ENCODE data around the gene USP34.

Gene USP34

GRCh38 chr2:61145990-61146389, 324.9 kb downstream of the USP34 start:
- Histone ChIP-seq H3K36me3 (ENCODE audit: insufficient read depth, insufficient read length, low read length) (peaks cover 22% of the 10 kb centered on the region), H3K27me3 (ENCODE audit: insufficient read depth, insufficient read length) (no peaks in the 10 kb centered on the region), H3K4me1 (ENCODE audit: insufficient read depth, insufficient read length) (no peaks in the 10 kb centered on the region), H3K9me3 (ENCODE audit: insufficient read depth, low read length) (no peaks in the 10 kb centered on the region), H3K9ac (ENCODE audit: insufficient read length, low read depth) (no peak overlapping the region), H3K4me3 (ENCODE audit: insufficient read length, low read depth) (no peak overlapping the region)
- DNase-seq (ENCODE audit: low read depth, low spot score) = no peak
- no peak for TF ChIP-seq ZNF274 (IDR thresholded peaks at IDR 0.05; ENCODE audit: low read depth, low read length)

- H3K4me3 ChIP-seq (ENCODE audit: insufficient read length, low read depth) = peak overlapping the region; percentile 46
- no peak for TF ChIP-seq YY1 (IDR thresholded peaks at IDR 0.05; ENCODE audit: insufficient read depth, insufficient read length)
- no peak for TF ChIP-seq SUZ12 (IDR thresholded peaks at IDR 0.05; ENCODE audit: extremely low read depth, insufficient read depth, insufficient read length)
- TF ChIP-seq ZNF274 (IDR thresholded peaks at IDR 0.05; ENCODE audit: low read depth, low read length) = no peak
- DNase-seq (ENCODE audit: low read depth, low spot score) = peak; percentile 97
- peak overlapping the region; percentile 66 for H3K9ac ChIP-seq (ENCODE audit: insufficient read length, low read depth)
- H3K36me3 ChIP-seq (ENCODE audit: insufficient read depth, insufficient read length, low read length) = peaks cover 12% of the 10 kb centered on the region
- H3K27me3 ChIP-seq (ENCODE audit: insufficient read depth, insufficient read length) = no peaks in the 10 kb centered on the region
- no peaks in the 10 kb centered on the region for H3K4me1 ChIP-seq (ENCODE audit: insufficient read depth, insufficient read length)
- H3K9me3 ChIP-seq (ENCODE audit: insufficient read depth, low read length) = no peaks in the 10 kb centered on the region
These were observed 326.1 kb downstream of the USP34 start for GRCh38 chr2:61144697-61145268.

GRCh38 chr2:61141151-61141550, 329.7 kb downstream of the USP34 start:
- Histone ChIP-seq H3K9me3 (ENCODE audit: insufficient read depth, low read length) (no peaks in the 10 kb centered on the region), H3K36me3 (ENCODE audit: insufficient read depth, insufficient read length, low read length) (peaks cover 6% of the 10 kb centered on the region), H3K4me3 (ENCODE audit: insufficient read length, low read depth) (no peak overlapping the region), H3K4me1 (ENCODE audit: insufficient read depth, insufficient read length) (no peaks in the 10 kb centered on the region), H3K9ac (ENCODE audit: insufficient read length, low read depth) (no peak overlapping the region), H3K27me3 (ENCODE audit: insufficient read depth, insufficient read length) (no peaks in the 10 kb centered on the region)
- TF ChIP-seq ZNF274 (IDR thresholded peaks at IDR 0.05; ENCODE audit: low read depth, low read length) (no peak), SUZ12 (IDR thresholded peaks at IDR 0.05; ENCODE audit: extremely low read depth, insufficient read depth, insufficient read length) (no peak), YY1 (IDR thresholded peaks at IDR 0.05; ENCODE audit: insufficient read depth, insufficient read length) (no peak)
- DNase-seq (ENCODE audit: low read depth, low spot score) = no peak

GRCh38 chr2:61138859-61139258, 332.0 kb downstream of the USP34 start:
- no peaks in the 10 kb centered on the region for H3K9me3 ChIP-seq (ENCODE audit: insufficient read depth, low read length)
- no peak for DNase-seq (ENCODE audit: low read depth, low spot score)
- H3K4me3 ChIP-seq (ENCODE audit: insufficient read length, low read depth) = no peak overlapping the region
- H3K9ac ChIP-seq (ENCODE audit: insufficient read length, low read depth) = no peak overlapping the region
- TF ChIP-seq ZNF274 (IDR thresholded peaks at IDR 0.05; ENCODE audit: low read depth, low read length) (no peak), YY1 (IDR thresholded peaks at IDR 0.05; ENCODE audit: insufficient read depth, insufficient read length) (no peak), SUZ12 (IDR thresholded peaks at IDR 0.05; ENCODE audit: extremely low read depth, insufficient read depth, insufficient read length) (no peak)
- no peaks in the 10 kb centered on the region for H3K4me1 ChIP-seq (ENCODE audit: insufficient read depth, insufficient read length)
- H3K36me3 ChIP-seq (ENCODE audit: insufficient read depth, insufficient read length, low read length) = peaks cover 6% of the 10 kb centered on the region
- no peaks in the 10 kb centered on the region for H3K27me3 ChIP-seq (ENCODE audit: insufficient read depth, insufficient read length)

All from NT2/D1 (cell line).